Eye (tissue), 1 donor: ENCODE results near the gene PGAM1.
"Not testable (repeated sequence)": the region's sequence is repeated elsewhere in the genome, so short reads cannot be mapped to it uniquely, and the experiment has no call there.

Experiments
- DNase-seq: peaks from one replicate; pipeline ENCODE4 v3.0.0-alpha.2; 2015

PGAM1 gene

GRCh38 chr10:97459933-97460332, 33.9 kb downstream of the PGAM1 start:
- no peak for DNase-seq

DNA sequence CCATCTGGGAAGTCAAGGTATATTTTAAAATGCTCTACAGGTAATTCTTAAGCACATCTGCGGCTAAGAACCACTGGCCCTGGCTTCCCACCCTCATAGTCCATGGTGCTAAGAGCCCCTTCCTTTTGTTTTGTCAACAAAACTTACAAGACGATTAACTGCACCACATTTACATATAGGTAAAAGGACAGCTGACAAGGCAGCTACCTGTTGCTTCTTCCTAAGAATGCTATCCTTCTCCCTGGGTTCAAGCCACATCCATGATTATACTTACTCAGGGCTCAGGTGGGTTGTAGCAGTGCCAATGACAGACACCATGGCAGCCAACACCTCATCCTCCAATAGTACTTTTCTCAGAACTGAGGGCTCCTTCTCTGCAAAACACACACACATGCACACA, 36.3 kb downstream of the PGAM1 start:
- DNase-seq: no peak

GRCh38 chr10:97463363-97464132, 37.6 kb downstream of the PGAM1 start:
- peak; percentile 73 for DNase-seq

- DNase-seq: no peak
Observed at GRCh38 chr10:97464226-97464625, 38.2 kb downstream of the PGAM1 start.

GRCh38 chr10:97465982-97466381, 40.0 kb downstream of the PGAM1 start:
- no peak for DNase-seq

DNA sequence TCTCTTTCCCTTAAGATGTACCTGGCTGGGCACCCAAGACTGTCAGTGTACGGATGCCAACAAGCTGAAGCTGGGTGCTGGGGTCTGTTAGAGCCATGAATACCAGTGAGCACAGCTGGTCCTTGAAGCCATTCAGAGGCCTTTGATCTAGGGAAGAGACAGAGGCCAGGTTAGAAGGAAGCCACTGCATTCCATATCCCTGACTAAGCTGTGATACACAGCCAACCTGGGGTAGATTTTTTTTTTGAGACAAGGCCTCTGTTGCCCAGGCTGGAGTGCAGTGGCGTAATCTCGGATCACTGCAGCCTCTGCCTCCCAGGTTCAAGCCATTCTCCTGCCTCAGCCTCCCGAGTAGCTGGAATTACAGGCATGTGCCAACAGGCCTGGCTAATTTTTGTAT, 40.8 kb downstream of the PGAM1 start:
- DNase-seq: no peak

DNA sequence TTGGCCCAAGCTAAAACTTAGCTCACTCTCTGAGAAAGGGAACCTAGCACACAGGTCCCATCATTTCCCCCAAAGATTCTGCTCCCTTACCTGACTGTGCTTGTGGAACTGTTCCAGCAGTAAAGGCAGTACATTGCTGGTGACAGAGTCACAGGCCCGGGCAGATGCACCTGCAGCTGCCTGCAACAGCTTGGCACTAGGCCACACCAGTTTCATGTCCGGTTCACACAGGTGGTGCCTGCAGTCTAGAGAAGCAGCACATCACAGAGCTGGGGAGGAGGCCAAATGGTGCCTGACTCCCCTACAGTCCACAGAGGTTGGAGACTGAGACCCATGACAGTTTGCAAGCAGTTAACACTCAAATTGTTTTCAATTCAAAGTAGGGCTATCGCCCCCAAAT, 42.2 kb downstream of the PGAM1 start:
- DNase-seq: no peak

GRCh38 chr10:97468781-97469180, 42.8 kb downstream of the PGAM1 start:
- not testable (repeated sequence) for DNase-seq

DNA sequence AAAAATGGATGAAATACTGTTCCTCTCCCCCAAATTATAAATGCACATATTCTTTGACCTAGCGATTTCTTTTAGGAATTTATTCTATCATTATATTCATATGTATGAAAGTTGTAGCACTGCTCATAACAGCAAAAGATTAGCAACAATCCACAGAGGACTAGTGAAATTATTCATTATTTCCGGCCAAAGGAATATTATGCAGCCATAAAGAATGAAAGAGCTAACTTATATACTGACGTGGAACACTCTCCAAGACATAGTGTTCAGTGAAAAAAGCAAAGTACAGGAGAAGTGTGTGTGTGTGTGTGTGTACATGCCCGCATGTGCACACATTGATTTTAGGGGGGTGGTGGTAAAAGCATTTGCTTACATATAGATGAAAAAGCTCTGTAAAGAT, 48.9 kb downstream of the PGAM1 start:
- no peak for DNase-seq

DNA sequence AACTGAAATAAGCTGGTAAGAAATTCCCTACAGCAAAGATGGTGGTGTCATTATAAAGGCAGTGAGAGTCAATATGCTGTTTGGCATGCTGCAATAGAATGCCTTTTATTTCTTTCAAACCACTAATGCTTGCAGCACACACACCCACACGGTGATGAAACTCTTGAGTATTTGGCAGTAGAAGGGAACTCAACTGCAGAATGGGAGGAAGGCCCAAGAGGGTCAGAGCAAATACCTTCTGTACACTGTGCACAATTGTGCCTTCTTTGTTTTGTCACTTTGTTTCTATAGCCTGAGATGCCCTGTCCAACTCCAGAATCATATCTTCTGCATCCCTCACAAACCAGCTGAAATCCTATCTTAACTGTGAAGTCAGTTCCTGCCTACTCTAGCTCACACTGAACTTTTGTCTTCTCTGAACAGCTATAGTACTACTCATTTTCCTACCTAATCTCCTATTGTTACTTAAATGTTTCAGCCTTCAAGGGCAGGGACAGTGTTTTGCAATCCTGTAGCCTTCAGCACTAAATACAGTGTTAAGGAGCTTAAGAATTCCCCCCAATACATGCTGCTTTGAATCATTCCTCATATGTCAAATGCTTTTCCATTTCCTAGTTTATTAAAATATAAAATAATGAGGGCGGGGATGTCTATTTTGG, 50.1 kb downstream of the PGAM1 start:
- no peak for DNase-seq

- not testable (repeated sequence) for DNase-seq
Observed at GRCh38 chr10:97479410-97479809, 53.4 kb downstream of the PGAM1 start.

DNA sequence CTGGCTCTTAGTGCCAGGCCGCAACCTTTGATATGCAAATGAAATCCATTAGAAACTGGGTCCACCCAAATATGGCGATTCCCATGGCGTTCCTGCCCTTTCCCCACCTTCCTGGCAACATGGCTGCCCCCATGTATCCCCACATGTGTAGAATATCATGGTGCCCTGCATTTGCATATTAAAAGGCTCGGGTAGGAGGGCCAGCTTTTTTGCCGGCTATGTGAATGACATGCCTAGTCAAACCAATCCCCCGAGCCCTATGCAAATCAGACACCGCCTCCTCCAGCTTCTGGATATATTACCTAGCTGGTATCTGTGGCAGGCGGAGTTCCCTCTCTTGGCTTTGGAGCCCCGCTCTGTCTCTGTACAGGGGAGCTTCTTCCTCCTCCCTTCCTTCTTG, 53.9 kb downstream of the PGAM1 start:
- DNase-seq: no peak

GRCh38 chr10:97481071-97481470, 55.1 kb downstream of the PGAM1 start:
- no peak for DNase-seq

GRCh38 chr10:97482381-97482780, 56.4 kb downstream of the PGAM1 start:
- DNase-seq: no peak
